PC-9 (cell line): ENCODE data around the gene ZBTB49. TPM values are rescaled to one million over a fixed set of nuclear protein-coding genes. Genes with fewer than 3 reads are reported as not detected.

Experiments used
- BruUV-seq: library from RNA; stranded (reverse); fragments of 400-500 nt; replicated peaks from 2 replicates; lab custom pipeline; 2021; lab: Mats Ljungman, UMichigan
- CTCF ChIA-PET: fragments of 300-600 bp; sonication (Branson Sonifier 250); formaldehyde crosslinking; loops from one replicate; lab custom pipeline; 2022; ENCODE audit warnings: antibody characterized with exemption; lab: Charles Lee
- POLR2A ChIA-PET: fragments of 300-600 bp; sonication (Branson Sonifier 250); formaldehyde crosslinking; loops from one replicate; lab custom pipeline; 2022; ENCODE audit warnings: antibody characterized with exemption; ENCODE audit not compliant: unreplicated experiment; lab: Charles Lee
- DNase-seq, 2 experiments: peaks; one replicate each; pipeline versions ENCODE4 v3.0.0 to v3.0.0-alpha.2; 2015 to 2022; ENCODE audit warnings: mixed read lengths in 1 of 2
- H2AFZ ChIP-seq: fragments of 200-600 bp; sonication (generic); 2 replicates; pipeline ENCODE4 v1.8.1; 2017; ENCODE audit warnings: antibody characterized with exemption
- H3F3A ChIP-seq: fragments of 200-600 bp; sonication (generic); 2 replicates; pipeline ENCODE4 v1.8.1; 2017; ENCODE audit warnings: antibody characterized with exemption, mild to moderate bottlenecking, low read depth; ENCODE audit not compliant: insufficient read depth
- H3K27ac ChIP-seq: fragments of 200-600 bp; sonication (generic); 2 replicates; pipeline ENCODE4 v1.6.1; 2016; ENCODE audit warnings: mixed run types
- H3K27me3 ChIP-seq: fragments of 200-600 bp; sonication (generic); 2 replicates; pipeline ENCODE4 v1.6.1; 2016; ENCODE audit warnings: low read depth, mixed run types; ENCODE audit not compliant: insufficient read depth
- H3K36me3 ChIP-seq: fragments of 200-600 bp; sonication (generic); 2 replicates; pipeline ENCODE4 v1.6.1; 2016; ENCODE audit warnings: low read depth, mixed run types
- H3K4me1 ChIP-seq: fragments of 200-600 bp; sonication (generic); replicated peaks from 2 replicates; pipeline ENCODE4 v1.6.1; 2016; ENCODE audit warnings: mixed run types; ENCODE audit not compliant: insufficient read depth
- H3K4me2 ChIP-seq: fragments of 200-600 bp; sonication (generic); 2 replicates; pipeline ENCODE4 v1.6.1; 2017; ENCODE audit warnings: mixed run types
- H3K4me3 ChIP-seq: fragments of 200-600 bp; sonication (generic); 2 replicates; pipeline ENCODE4 v1.6.1; 2016; ENCODE audit warnings: mixed run types
- H3K79me2 ChIP-seq: fragments of 200-600 bp; sonication (generic); 2 replicates; pipeline ENCODE4 v1.6.1; 2017; ENCODE audit warnings: low read depth, mixed run types
- H3K9me2 ChIP-seq: fragments of 200-600 bp; sonication (generic); 2 replicates; pipeline ENCODE4 v1.8.1; 2017; ENCODE audit warnings: mild to moderate bottlenecking; ENCODE audit not compliant: insufficient read depth
- H3K9me3 ChIP-seq: fragments of 200-600 bp; sonication (generic); 2 replicates; pipeline ENCODE4 v1.8.1; 2016; ENCODE audit warnings: low read depth; ENCODE audit not compliant: insufficient read depth
- H4K20me1 ChIP-seq: fragments of 200-600 bp; sonication (generic); 2 replicates; pipeline ENCODE4 v1.8.1; 2017; ENCODE audit not compliant: insufficient read depth
- CTCF ChIP-seq: fragments of 200-600 bp; sonication (generic); conservative IDR thresholded peaks from 2 replicates; pipeline ENCODE4 v1.6.1; 2017; ENCODE audit warnings: mixed run types, antibody characterized with exemption, mild to moderate bottlenecking, moderate library complexity
- EZH2 ChIP-seq: fragments of 200-600 bp; sonication (generic); IDR thresholded peaks from 2 replicates; pipeline ENCODE4 v1.8.0; 2017; ENCODE audit warnings: antibody characterized with exemption, low read depth
- intact Hi-C: fragments of 100-400 bp; cut with micrococcal nuclease; formaldehyde crosslinking; loops from one replicate; pipeline ENCODE4 v1.10.0; 2022; ENCODE audit not compliant: unreplicated experiment
- total RNA-seq: library from RNA; stranded (reverse); gene quantifications from 2 replicates; pipeline ENCODE4 v1.2.3, GENCODE V29; 2021

The ZBTB49 gene
- total RNA-seq, 1 experiment from 2014 or later: 5.3 TPM

DNA sequence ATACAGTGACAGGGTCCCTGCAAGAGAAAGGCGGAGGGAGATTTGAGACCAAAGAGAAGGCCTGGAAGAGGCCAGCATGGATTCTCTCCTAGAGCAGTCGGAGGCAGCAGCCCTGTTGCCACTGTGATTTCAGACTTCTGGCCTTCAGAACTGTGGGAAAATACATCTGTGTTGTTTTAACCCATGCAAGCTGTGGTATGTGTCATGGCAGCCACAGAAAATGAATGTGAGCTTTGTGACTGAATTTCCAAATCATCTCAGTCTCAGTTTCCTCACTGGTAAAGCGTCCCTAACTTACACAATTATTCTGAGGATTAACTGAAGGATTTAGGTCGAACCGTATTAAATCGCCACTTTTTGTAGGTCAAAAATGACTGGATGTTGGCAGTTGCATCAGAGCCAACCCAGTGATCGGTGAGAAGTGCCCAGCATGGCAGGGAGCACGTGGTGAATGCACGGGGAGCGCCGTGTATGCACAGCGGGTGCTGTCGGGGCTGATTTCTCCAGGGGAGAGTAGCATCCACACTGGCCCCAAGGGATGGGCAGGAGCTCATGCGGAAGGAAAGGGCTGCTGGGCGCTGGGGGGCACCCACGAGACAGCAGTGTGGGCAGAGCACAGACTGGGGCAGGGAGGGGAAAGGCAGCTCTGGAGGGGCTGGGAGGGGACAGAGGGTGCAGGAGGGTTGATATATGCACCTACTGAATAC is 73.1 kb downstream of the ZBTB49 start:
- no TSS peak for BruUV-seq
- no peaks in the 10 kb centered on the region for H3K9me3 ChIP-seq
- ChIA-PET POLR2A (no interaction called here), CTCF (no interaction called here)
- H3K27me3 ChIP-seq: peaks cover 27% of the 10 kb centered on the region
- no peaks in the 10 kb centered on the region for H3K79me2 ChIP-seq
- H3F3A ChIP-seq: no peaks in the 10 kb centered on the region
- H4K20me1 ChIP-seq: no peaks in the 10 kb centered on the region
- no peak overlapping the region for H3K4me2 ChIP-seq
- no peaks in the 10 kb centered on the region for H3K9me2 ChIP-seq
- no peak overlapping the region for H3K27ac ChIP-seq
- no peaks in the 10 kb centered on the region for H3K4me1 ChIP-seq
- H2AFZ ChIP-seq: no peak overlapping the region
- intact Hi-C loops: no loop called here
- no peaks in the 10 kb centered on the region for H3K36me3 ChIP-seq
- no peak for DNase-seq
- no peak overlapping the region for H3K4me3 ChIP-seq
- TF ChIP-seq EZH2 (no peak), CTCF (no peak)

- intact Hi-C loops: no loop called here
- BruUV-seq: no TSS peak
These were observed 74.0 kb downstream of the ZBTB49 start for GRCh38 chr4:4364061-4364460.

DNA sequence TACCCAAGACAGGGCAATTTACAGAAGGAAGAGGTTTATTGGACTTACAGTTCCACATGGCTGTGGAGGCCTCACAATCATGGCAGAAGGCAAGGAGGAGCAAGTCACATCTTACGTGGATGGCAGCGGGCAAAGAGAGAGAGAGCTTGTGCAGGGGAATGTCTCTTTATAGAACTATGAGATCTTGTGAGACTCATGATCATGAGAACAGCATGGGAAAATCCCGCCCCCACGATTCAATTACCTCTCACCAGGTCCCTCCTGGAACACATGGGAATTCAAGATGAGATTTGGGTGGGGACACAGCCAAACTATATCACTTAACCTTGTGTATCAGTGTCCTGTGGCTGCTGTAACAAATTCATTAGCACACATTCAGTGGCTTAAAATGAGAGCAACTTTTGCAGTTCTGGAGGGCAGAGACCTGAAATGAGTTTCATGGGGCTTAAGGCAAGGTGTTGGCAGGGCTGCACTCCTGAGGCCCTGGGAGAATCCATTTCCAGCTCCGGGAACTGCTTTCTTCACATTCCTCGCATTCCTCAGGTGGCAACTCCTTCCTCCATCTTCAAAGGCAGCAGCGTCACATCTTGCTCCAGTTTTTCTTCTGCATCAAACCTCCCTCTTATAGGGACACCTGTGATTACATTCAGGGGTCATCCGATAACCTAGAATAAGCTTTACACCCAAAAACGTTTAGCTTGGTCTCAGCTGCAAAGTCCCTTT is 74.6 kb downstream of the ZBTB49 start:
- no peak overlapping the region for H3K27ac ChIP-seq
- no peaks in the 10 kb centered on the region for H3K9me2 ChIP-seq
- H3K4me1 ChIP-seq: no peaks in the 10 kb centered on the region
- no peak for DNase-seq
- no peak overlapping the region for H2AFZ ChIP-seq
- H3K4me3 ChIP-seq: no peak overlapping the region
- no peaks in the 10 kb centered on the region for H3K36me3 ChIP-seq
- H3K9me3 ChIP-seq: no peaks in the 10 kb centered on the region
- H3K4me2 ChIP-seq: no peak overlapping the region
- BruUV-seq: no TSS peak
- TF ChIP-seq CTCF (no peak), EZH2 (no peak)
- H4K20me1 ChIP-seq: no peaks in the 10 kb centered on the region
- POLR2A ChIA-PET: no interaction called here
- H3F3A ChIP-seq: no peaks in the 10 kb centered on the region
- no peaks in the 10 kb centered on the region for H3K79me2 ChIP-seq
- peaks cover 25% of the 10 kb centered on the region for H3K27me3 ChIP-seq
- intact Hi-C loops: no loop called here
- CTCF ChIA-PET: no interaction called here

More at GRCh38 chr4:4364061-4364460, 74.0 kb downstream of the ZBTB49 start:
- H3K36me3 ChIP-seq: no peaks in the 10 kb centered on the region
- no peaks in the 10 kb centered on the region for H3K9me3 ChIP-seq
- no peak overlapping the region for H3K27ac ChIP-seq
- no peaks in the 10 kb centered on the region for H3F3A ChIP-seq
- H3K9me2 ChIP-seq: no peaks in the 10 kb centered on the region
- H3K79me2 ChIP-seq: no peaks in the 10 kb centered on the region
- H4K20me1 ChIP-seq: no peaks in the 10 kb centered on the region
- no peak for DNase-seq
- no peak overlapping the region for H3K4me3 ChIP-seq
- no peaks in the 10 kb centered on the region for H3K4me1 ChIP-seq
- peaks cover 26% of the 10 kb centered on the region for H3K27me3 ChIP-seq
- H2AFZ ChIP-seq: no peak overlapping the region
- H3K4me2 ChIP-seq: no peak overlapping the region
- ChIA-PET CTCF (no interaction called here), POLR2A (no interaction called here)
- TF ChIP-seq EZH2 (no peak), CTCF (no peak)
